B cell (primary cell): ENCODE data around the gene FHDC1. TPM values are rescaled to one million over a fixed set of nuclear protein-coding genes. Genes with fewer than 3 reads are reported as not detected.

Experiments used
- ATAC-seq: fragments of 200-7000 bp; cut with Tn5 transposase; one replicate; pipeline ENCODE4 v1.10.0; 2021; ENCODE audit warnings: low read depth, mild to moderate bottlenecking, moderate number of reproducible peaks, moderate library complexity
- CTCF ChIA-PET: fragments of 350-600 bp; sonication (Branson Sonifier 250); formaldehyde crosslinking; loops from one replicate; lab custom pipeline; 2021; ENCODE audit warnings: antibody characterized with exemption, inconsistent platforms; lab: Charles Lee
- POLR2A ChIA-PET: fragments of 350-600 bp; sonication (Branson Sonifier 250); formaldehyde crosslinking; loops from one replicate; lab custom pipeline; 2021; ENCODE audit warnings: antibody characterized with exemption; lab: Charles Lee
- DNase-seq: peaks from one replicate; pipeline ENCODE4 v3.0.0; 2013
- H2AFZ ChIP-seq: 2 replicates; pipeline ENCODE4 v1.6.1; 2012; ENCODE audit warnings: mild to moderate bottlenecking, low read depth, low read length; ENCODE audit not compliant: insufficient read depth, poor library complexity, severe bottlenecking
- H3K27ac ChIP-seq, 2 donors: 1 replicate in 1 of 2; 2 replicates in 1 of 2; pipeline ENCODE4 v1.5.1; 2012 to 2013; ENCODE audit warnings: low read length in 2 of 2, mild to moderate bottlenecking in 2 of 2, moderate library complexity in 1 of 2
- H3K27me3 ChIP-seq, 4 experiments: fragments of 200-600 bp in 1 of 4; sonication (generic) in 1 of 4; replicated peaks in 1 of 4; 1 replicate in 2 of 4; 2 replicates in 2 of 4; pipeline versions ENCODE4 v1.6.1 to v1.7.0; 2013 to 2016; ENCODE audit warnings: low read length in 3 of 4, mild to moderate bottlenecking in 2 of 4, mixed read lengths in 1 of 4, moderate library complexity in 1 of 4; ENCODE audit not compliant: insufficient read depth in 4 of 4, control insufficient read depth in 3 of 4; ENCODE audit errors: control extremely low read depth in 1 of 4
- H3K36me3 ChIP-seq, 2 experiments: replicated peaks in 1 of 2; 1 replicate in 1 of 2; 2 replicates in 1 of 2; pipeline versions ENCODE4 v1.6.1 to v1.7.1; 2013; ENCODE audit warnings: low read length in 1 of 2; ENCODE audit not compliant: insufficient read depth in 2 of 2, control insufficient read depth in 1 of 2; ENCODE audit errors: control extremely low read depth in 1 of 2, extremely low read depth in 1 of 2
- H3K4me1 ChIP-seq, 2 donors: fragments of 200-600 bp in 1 of 2; sonication (generic) in 1 of 2; 1 replicate in 1 of 2; 2 replicates in 1 of 2; pipeline versions ENCODE4 v1.5.1 to v1.6.1; 2013 to 2017; ENCODE audit warnings: low read length in 2 of 2; ENCODE audit not compliant: control insufficient read depth in 2 of 2, insufficient read depth in 2 of 2
- H3K4me2 ChIP-seq: replicated peaks from 2 replicates; pipeline ENCODE3; 2012; ENCODE audit warnings: mild to moderate bottlenecking, low read depth, low read length; ENCODE audit not compliant: poor library complexity, severe bottlenecking
- H3K4me3 ChIP-seq, 5 experiments: fragments of 200-600 bp in 1 of 5; sonication (generic) in 1 of 5; 1 replicate in 3 of 5; 2 replicates in 2 of 5; pipeline versions ENCODE4 v1.5.1 to v1.7.0; 2011 to 2016; ENCODE audit warnings: low read length in 4 of 5, mild to moderate bottlenecking in 4 of 5, low read depth in 2 of 5, control low read depth in 1 of 5, moderate library complexity in 1 of 5; ENCODE audit not compliant: insufficient read depth in 1 of 5; ENCODE audit errors: control extremely low read depth in 1 of 5, extremely low read depth in 1 of 5
- H3K79me2 ChIP-seq: fragments of 200-600 bp; sonication (generic); one replicate; pipeline ENCODE4 v1.6.0; 2016; ENCODE audit warnings: low read length; ENCODE audit not compliant: control insufficient read depth, insufficient read depth
- H3K9ac ChIP-seq: fragments of 200-600 bp; sonication (generic); 2 replicates; pipeline ENCODE4 v1.6.1; 2017; ENCODE audit warnings: mild to moderate bottlenecking, low read length, moderate library complexity
- H3K9me3 ChIP-seq, 3 donors: one replicate each; pipeline versions ENCODE4 v1.6.1 to v1.7.1; 2013; ENCODE audit warnings: low read length in 2 of 3; ENCODE audit not compliant: control insufficient read depth in 2 of 3, insufficient read depth in 1 of 3; ENCODE audit errors: control extremely low read depth in 1 of 3
- H4K20me1 ChIP-seq: 2 replicates; pipeline ENCODE4 v1.6.0; 2012; ENCODE audit warnings: mild to moderate bottlenecking, low read length; ENCODE audit not compliant: insufficient read depth, control insufficient read depth, poor library complexity, severe bottlenecking
- H3K27ac Mint-ChIP-seq: one replicate; pipeline ENCODE4 v1.8.0; 2021; ENCODE audit warnings: mixed read lengths
- H3K27me3 Mint-ChIP-seq: one replicate; pipeline ENCODE4 v1.8.0; 2021; ENCODE audit warnings: mixed read lengths
- H3K4me1 Mint-ChIP-seq: one replicate; pipeline ENCODE4 v1.8.0; 2021; ENCODE audit warnings: mixed read lengths
- H3K4me3 Mint-ChIP-seq: one replicate; pipeline ENCODE4 v1.8.0; 2021; ENCODE audit warnings: mixed read lengths
- H3K9me3 Mint-ChIP-seq: one replicate; pipeline ENCODE4 v1.8.0; 2022; ENCODE audit warnings: mixed read lengths; ENCODE audit not compliant: insufficient read depth
- EZH2 ChIP-seq: IDR thresholded peaks from 2 replicates; pipeline ENCODE4 v1.6.1; 2012; ENCODE audit warnings: borderline replicate concordance, low read depth, mild to moderate bottlenecking, moderate library complexity, low read length; ENCODE audit not compliant: insufficient read depth, poor library complexity, severe bottlenecking
- WGBS: methylation state at CpG from one replicate; pipeline ENCODE4 v1.1.5; 2013; ENCODE audit warnings: missing lambda C conversion rate; ENCODE audit not compliant: insufficient coverage; 5-methylcytosine and 5-hydroxymethylcytosine counted together
- intact Hi-C: fragments of 100-400 bp; cut with micrococcal nuclease; formaldehyde crosslinking; loops from one replicate; pipeline ENCODE4 v1.10.0; 2022
- polyA plus RNA-seq: library from polyadenylated mRNA; depleted of rRNA; stranded (reverse); fragments of >200 nt; gene quantifications from 2 replicates; pipeline ENCODE4 v1.2.3, GENCODE V29; 2012
- total RNA-seq, 2 donors: library from RNA; stranded (reverse); fragments of 120-200 nt in 1 of 2; gene quantifications; 1 replicate in 1 of 2; 2 replicates in 1 of 2; pipeline versions ENCODE4 v1.2.3 to v1.2.4, GENCODE V29; 2013 to 2022
- TF ChIP-seq, protein P1 (sequence below): fragments of 200-600 bp; IDR thresholded peaks from one replicate; pipeline ENCODE4 v1.8.0; 2022; ENCODE audit warnings: antibody characterized with exemption, mild to moderate bottlenecking

FHDC1 gene
- total and polyA plus RNA-seq, 2 donors (not counting 1 experiment from before 2014, with no cell fraction given), result 0.13 to 0.57 TPM

DNA sequence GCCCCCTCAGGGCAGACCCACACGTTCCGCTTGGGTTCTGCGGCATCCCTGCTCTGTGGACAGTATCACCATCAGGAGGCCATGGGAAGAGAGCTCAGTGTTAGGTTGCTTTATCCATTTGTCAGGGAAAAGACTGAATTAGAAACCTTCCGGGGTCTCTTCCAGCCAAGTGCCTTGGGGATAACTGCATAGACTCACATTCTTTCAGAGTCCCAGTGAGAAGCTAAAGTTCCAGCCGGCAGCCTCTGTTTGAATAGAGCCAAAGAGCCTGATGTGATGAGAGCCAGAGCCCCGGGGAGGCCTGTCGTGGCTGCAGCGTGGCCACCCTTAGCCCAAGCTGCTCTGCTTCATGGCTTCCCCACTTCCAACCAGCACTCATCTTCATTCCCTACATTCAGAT lies 85.2 kb downstream of the FHDC1 start:
- intact Hi-C loops, result no loop called here
- Mint-ChIP-seq H3K27ac (no peak overlapping the region), H3K4me1 (peaks cover 3% of the 10 kb centered on the region), H3K27me3 (peaks cover 3% of the 10 kb centered on the region), H3K4me3 (no peak overlapping the region), H3K9me3 (no peaks in the 10 kb centered on the region)
- ATAC-seq (no peak), DNase-seq (no peak)
- Histone ChIP-seq H2AFZ (no peak overlapping the region), H3K9ac (no peak overlapping the region), H3K27ac (no peak overlapping the region), H4K20me1 (no peaks in the 10 kb centered on the region), H3K9me3 (peaks cover 0 to 10% (median 0%) of the 10 kb centered on the region in 3 donors), H3K4me1 (peaks cover 0 to 7% of the 10 kb centered on the region in 2 donors), H3K79me2 (no peaks in the 10 kb centered on the region), H3K4me3 (no peak overlapping the region), H3K36me3 (no peaks in the 10 kb centered on the region), H3K4me2 (no peak overlapping the region), H3K27me3 (no peaks in the 10 kb centered on the region)
- POLR2A ChIA-PET, result no interaction called here
- no peak for TF ChIP-seq EZH2
- TF ChIP-seq, protein P1, sequence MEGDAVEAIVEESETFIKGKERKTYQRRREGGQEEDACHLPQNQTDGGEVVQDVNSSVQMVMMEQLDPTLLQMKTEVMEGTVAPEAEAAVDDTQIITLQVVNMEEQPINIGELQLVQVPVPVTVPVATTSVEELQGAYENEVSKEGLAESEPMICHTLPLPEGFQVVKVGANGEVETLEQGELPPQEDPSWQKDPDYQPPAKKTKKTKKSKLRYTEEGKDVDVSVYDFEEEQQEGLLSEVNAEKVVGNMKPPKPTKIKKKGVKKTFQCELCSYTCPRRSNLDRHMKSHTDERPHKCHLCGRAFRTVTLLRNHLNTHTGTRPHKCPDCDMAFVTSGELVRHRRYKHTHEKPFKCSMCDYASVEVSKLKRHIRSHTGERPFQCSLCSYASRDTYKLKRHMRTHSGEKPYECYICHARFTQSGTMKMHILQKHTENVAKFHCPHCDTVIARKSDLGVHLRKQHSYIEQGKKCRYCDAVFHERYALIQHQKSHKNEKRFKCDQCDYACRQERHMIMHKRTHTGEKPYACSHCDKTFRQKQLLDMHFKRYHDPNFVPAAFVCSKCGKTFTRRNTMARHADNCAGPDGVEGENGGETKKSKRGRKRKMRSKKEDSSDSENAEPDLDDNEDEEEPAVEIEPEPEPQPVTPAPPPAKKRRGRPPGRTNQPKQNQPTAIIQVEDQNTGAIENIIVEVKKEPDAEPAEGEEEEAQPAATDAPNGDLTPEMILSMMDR, result no peak
- WGBS, result 97% methylated on average over 8 of the region's 8 CpGs
- CTCF ChIA-PET, result no interaction called here

DNA sequence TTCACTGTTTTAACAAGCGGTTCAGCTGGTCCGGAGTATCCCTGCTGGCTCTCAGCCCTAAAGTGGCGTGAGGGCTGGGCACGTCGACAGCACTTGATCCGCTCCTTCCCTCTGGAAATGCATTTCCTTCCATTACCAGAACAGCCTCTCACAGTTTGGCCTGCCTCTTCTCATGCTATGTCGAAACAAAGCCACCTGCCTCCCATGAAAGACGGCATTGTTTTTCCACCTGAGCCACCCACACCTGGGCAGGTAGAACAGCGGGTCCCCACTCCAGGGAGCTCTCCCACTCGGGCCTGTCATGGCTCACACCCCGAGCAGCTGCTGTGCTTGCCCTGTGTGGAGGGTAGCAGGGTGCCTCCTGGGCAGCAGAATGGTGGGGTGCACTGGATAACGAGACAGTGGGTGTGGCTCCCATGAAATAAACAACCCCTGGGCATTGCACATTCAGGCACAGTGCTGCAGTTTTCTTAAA lies 86.2 kb downstream of the FHDC1 start:
- no peak for ATAC-seq
- H4K20me1 ChIP-seq, result no peaks in the 10 kb centered on the region
- no peak for DNase-seq
- H2AFZ ChIP-seq, result no peak overlapping the region
- no peak overlapping the region for H3K9ac ChIP-seq
- no peak overlapping the region for H3K4me3 Mint-ChIP-seq
- H3K27me3 Mint-ChIP-seq, result peaks cover 3% of the 10 kb centered on the region
- ChIA-PET POLR2A (no interaction called here), CTCF (no interaction called here)
- no peaks in the 10 kb centered on the region for H3K36me3 ChIP-seq
- H3K4me3 ChIP-seq, result no peak overlapping the region
- no peaks in the 10 kb centered on the region for H3K79me2 ChIP-seq
- 92% methylated on average over 12 of the region's 12 CpGs for WGBS
- peaks cover 3% of the 10 kb centered on the region for H3K4me1 Mint-ChIP-seq
- no peak overlapping the region for H3K27ac ChIP-seq
- intact Hi-C loops, result no loop called here
- no peaks in the 10 kb centered on the region for H3K9me3 Mint-ChIP-seq
- TF ChIP-seq EZH2, result no peak
- TF ChIP-seq, protein P1, result no peak
- H3K27me3 ChIP-seq, result no peaks in the 10 kb centered on the region
- H3K9me3 ChIP-seq, result peaks cover 0 to 10% (median 0%) of the 10 kb centered on the region in 3 donors
- no peak overlapping the region for H3K27ac Mint-ChIP-seq
- H3K4me2 ChIP-seq, result no peak overlapping the region
- peaks cover 0 to 7% of the 10 kb centered on the region in 2 donors for H3K4me1 ChIP-seq
